Vagina (tissue), 1 donor: ENCODE data around the gene ACADL. TPM values are rescaled to one million over a fixed set of nuclear protein-coding genes. Genes with fewer than 3 reads are reported as not detected.

Experiments
- small RNA-seq: library from RNA; depleted of rRNA; stranded (forward); fragments of <200 nt; gene quantifications from one replicate; pipeline ENCODE3, GENCODE V24; 2016
- total RNA-seq: library from RNA; depleted of rRNA; stranded (reverse); fragments of >200 nt; gene quantifications from one replicate; pipeline ENCODE4 v1.2.3, GENCODE V29; 2016

ACADL gene
- total RNA-seq, 1 donor from 2014 or later, result 10.6 TPM

Small RNA genes within 50 kb of the gene (small RNA-seq; reads per million reads assigned to genes)
- not detected for gene RF00019

Other genes starting within 250 kb of the ACADL start
- 73.2 TPM for gene RPE, start 222.8 kb downstream of the ACADL start, total RNA-seq
- gene KANSL1L, start 54.0 kb downstream of the ACADL start, total RNA-seq, result 29.7 TPM
- not detected for gene MYL1, start 89.7 kb upstream of the ACADL start, total RNA-seq